GM23338 (cell line): Measurements from ENCODE around the gene NLRC4.
"Not testable (repeated sequence)": the region's sequence is repeated elsewhere in the genome, so short reads cannot be mapped to it uniquely, and the experiment has no call there.

Experiments used
- CTCF ChIP-seq, 2 experiments: fragments of 200-600 bp in 1 of 2; sonication (generic) in 1 of 2; conservative IDR thresholded peaks; 2 replicates each; pipeline versions ENCODE4 v1.5.1 to v1.6.1; 2016 to 2017; ENCODE audit warnings: antibody characterized with exemption in 2 of 2, low read depth in 2 of 2, mild to moderate bottlenecking in 2 of 2, moderate library complexity in 1 of 2
- EZH2 ChIP-seq: fragments of 200-600 bp; sonication (generic); IDR thresholded peaks from one replicate; pipeline ENCODE4 v1.8.0; 2017; ENCODE audit warnings: antibody characterized with exemption, mild to moderate bottlenecking, low read depth; ENCODE audit not compliant: unreplicated experiment
- EZH2phosphoT487 ChIP-seq: fragments of 200-600 bp; sonication (generic); IDR thresholded peaks from one replicate; pipeline ENCODE4 v1.8.1; 2018; ENCODE audit warnings: antibody characterized with exemption; ENCODE audit not compliant: unreplicated experiment
- JUNB ChIP-seq: IDR thresholded peaks from one replicate; pipeline ENCODE4 v1.6.1; 2016; ENCODE audit warnings: antibody characterized with exemption; ENCODE audit not compliant: unreplicated experiment
- NANOG ChIP-seq: IDR thresholded peaks from 2 replicates; pipeline ENCODE4 v1.6.1; 2016; ENCODE audit warnings: antibody characterized with exemption, borderline replicate concordance
- POLR2AphosphoS5 ChIP-seq: IDR thresholded peaks from 2 replicates; pipeline ENCODE4 v1.6.1; 2016; ENCODE audit warnings: antibody characterized with exemption, low read depth
- REST ChIP-seq: IDR thresholded peaks from one replicate; pipeline ENCODE4 v1.6.1; 2018; ENCODE audit warnings: antibody characterized with exemption; ENCODE audit not compliant: unreplicated experiment
- STAT1 ChIP-seq: IDR thresholded peaks from one replicate; pipeline ENCODE4 v1.6.1; 2016; ENCODE audit warnings: antibody characterized with exemption; ENCODE audit not compliant: unreplicated experiment
- ZNF114 ChIP-seq: fragments of 250-450 bp; sonication (Bioruptor Pico); IDR thresholded peaks from 2 replicates; pipeline ENCODE4 v1.5.0; 2020; ENCODE audit warnings: mild to moderate bottlenecking, moderate library complexity
- ZNF331 ChIP-seq: fragments of 250-450 bp; sonication (Bioruptor Pico); IDR thresholded peaks from 2 replicates; pipeline ENCODE4 v1.5.0; 2020; ENCODE audit warnings: low read depth, mild to moderate bottlenecking, moderate library complexity
- TF ChIP-seq, protein P1 (sequence below): IDR thresholded peaks from 2 replicates; pipeline ENCODE4 v1.6.1; 2016; ENCODE audit warnings: antibody characterized with exemption

DNA sequence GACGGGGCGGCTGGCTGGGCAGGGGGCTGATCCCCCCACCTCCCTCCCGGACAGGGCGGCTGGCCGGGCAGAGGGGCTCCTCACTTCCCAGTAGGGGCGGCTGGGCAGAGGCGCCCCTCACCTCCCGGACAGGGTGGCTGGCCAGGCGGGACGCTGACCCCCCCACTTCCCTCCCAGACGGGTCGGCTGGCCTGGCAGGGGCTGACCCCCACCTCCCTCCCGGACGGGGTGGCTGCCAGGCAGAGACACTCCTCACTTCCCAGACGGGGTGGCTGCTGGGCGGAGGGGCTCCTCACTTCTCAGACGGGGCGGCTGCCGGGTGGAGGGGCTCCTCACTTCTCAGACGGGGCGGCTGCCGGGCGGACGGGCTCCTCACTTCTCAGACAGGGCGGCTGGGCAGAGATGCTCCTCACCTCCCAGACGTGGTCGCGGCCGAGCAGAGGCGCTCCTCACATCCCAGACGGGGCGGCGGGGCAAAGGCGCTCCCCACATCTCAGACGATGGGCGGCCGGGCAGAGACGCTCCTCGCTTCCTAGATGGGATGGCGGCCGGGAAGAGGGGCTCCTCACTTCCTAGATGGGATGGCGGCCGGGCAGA, 29.4 kb upstream of the NLRC4 start:
- TF ChIP-seq CTCF (conservative IDR thresholded peaks at IDR 0.05; ENCODE audit: low read depth in 2 of 2); EZH2phosphoT487; EZH2; REST; ZNF114 (CRISPR knock-in tag); JUNB; NANOG; STAT1; POLR2AphosphoS5; ZNF331 (CRISPR knock-in tag): not testable (repeated sequence)
- TF ChIP-seq, protein P1, sequence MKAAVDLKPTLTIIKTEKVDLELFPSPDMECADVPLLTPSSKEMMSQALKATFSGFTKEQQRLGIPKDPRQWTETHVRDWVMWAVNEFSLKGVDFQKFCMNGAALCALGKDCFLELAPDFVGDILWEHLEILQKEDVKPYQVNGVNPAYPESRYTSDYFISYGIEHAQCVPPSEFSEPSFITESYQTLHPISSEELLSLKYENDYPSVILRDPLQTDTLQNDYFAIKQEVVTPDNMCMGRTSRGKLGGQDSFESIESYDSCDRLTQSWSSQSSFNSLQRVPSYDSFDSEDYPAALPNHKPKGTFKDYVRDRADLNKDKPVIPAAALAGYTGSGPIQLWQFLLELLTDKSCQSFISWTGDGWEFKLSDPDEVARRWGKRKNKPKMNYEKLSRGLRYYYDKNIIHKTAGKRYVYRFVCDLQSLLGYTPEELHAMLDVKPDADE, result not testable (repeated sequence)
